HG03280 (cell line): Measurements from ENCODE around the gene ZFR2.
"Not testable (repeated sequence)": the region's sequence is repeated elsewhere in the genome, so short reads cannot be mapped to it uniquely, and the experiment has no call there.

Experiments used
- ATAC-seq: cut with Tn5 transposase; IDR thresholded peaks from one replicate; pipeline ENCODE4 v1.9.1; 2021; ENCODE audit warnings: mild to moderate bottlenecking, moderate library complexity; ENCODE audit not compliant: unreplicated experiment

The ZFR2 gene

GRCh38 chr19:3879656-3880055 is 10.8 kb upstream of the ZFR2 start:
- ATAC-seq = no peak

GRCh38 chr19:3874695-3875094 is 5.9 kb upstream of the ZFR2 start:
- not testable (repeated sequence) for ATAC-seq

GRCh38 chr19:3873151-3873550 is 4.3 kb upstream of the ZFR2 start:
- ATAC-seq = no peak

- no peak for ATAC-seq
Observed at GRCh38 chr19:3867971-3868769, 668 bp downstream of the ZFR2 start.

GRCh38 chr19:3866910-3867638 is 1.8 kb downstream of the ZFR2 start:
- no peak for ATAC-seq

- ATAC-seq = no peak
Observed at GRCh38 chr19:3863648-3864047, 5.2 kb downstream of the ZFR2 start.

GRCh38 chr19:3862826-3863500 is 5.9 kb downstream of the ZFR2 start:
- ATAC-seq = no peak

GRCh38 chr19:3860499-3860898 is 8.3 kb downstream of the ZFR2 start:
- ATAC-seq = no peak

- ATAC-seq = no peak
Observed at GRCh38 chr19:3857449-3858003, 11.3 kb downstream of the ZFR2 start.

- no peak for ATAC-seq
Observed at GRCh38 chr19:3855320-3855719, 13.5 kb downstream of the ZFR2 start.

GRCh38 chr19:3852614-3853254 is 16.1 kb downstream of the ZFR2 start:
- no peak for ATAC-seq

GRCh38 chr19:3852177-3852511 is 16.7 kb downstream of the ZFR2 start:
- no peak for ATAC-seq

- no peak for ATAC-seq
Observed at GRCh38 chr19:3851254-3852176, 17.3 kb downstream of the ZFR2 start.

GRCh38 chr19:3850320-3850972 is 18.4 kb downstream of the ZFR2 start:
- ATAC-seq = no peak

GRCh38 chr19:3849787-3850186 is 19.1 kb downstream of the ZFR2 start:
- ATAC-seq = no peak

GRCh38 chr19:3849092-3849491 is 19.7 kb downstream of the ZFR2 start:
- no peak for ATAC-seq

GRCh38 chr19:3844596-3844995 is 24.2 kb downstream of the ZFR2 start:
- no peak for ATAC-seq

GRCh38 chr19:3842948-3843347 is 25.9 kb downstream of the ZFR2 start:
- no peak for ATAC-seq

GRCh38 chr19:3840804-3841203 is 28.0 kb downstream of the ZFR2 start:
- ATAC-seq = no peak

GRCh38 chr19:3839941-3840340 is 28.9 kb downstream of the ZFR2 start:
- no peak for ATAC-seq
